ENCODE measurements around the gene KPNA6. TPM values are rescaled to one million over a fixed set of nuclear protein-coding genes. Genes with fewer than 3 reads are reported as not detected.

The KPNA6 gene
- polyA plus RNA-seq, 3 donors = 11.0 to 26.7 (median 20.2) TPM

DNA sequence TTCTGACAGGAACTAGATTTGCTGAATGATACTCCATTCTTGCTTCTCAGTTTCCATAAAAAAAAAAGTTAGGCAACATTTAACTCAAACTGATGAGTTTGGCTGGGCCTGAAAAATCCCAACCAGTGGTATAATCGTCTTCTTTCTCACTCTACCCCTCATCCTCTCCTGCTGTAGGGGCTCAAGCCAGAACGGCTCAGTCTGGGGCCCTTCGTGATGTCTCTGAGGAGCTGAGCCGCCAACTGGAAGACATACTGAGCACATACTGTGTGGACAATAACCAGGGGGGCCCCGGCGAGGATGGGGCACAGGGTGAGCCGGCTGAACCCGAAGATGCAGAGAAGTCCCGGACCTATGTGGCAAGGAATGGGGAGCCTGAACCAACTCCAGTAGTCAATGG lies 73.2 kb downstream of the KPNA6 start:
- Mint-ChIP-seq H3K36me3 (peaks cover 23 to 50% of the 10 kb centered on the region in 2 donors), H3K27ac (peak overlapping the region in 6 of 7 donors; percentile 46 to 97 (median 94)), H3K9me3 (no peaks in the 10 kb centered on the region), H3K4me1 (peaks cover 51% of the 10 kb centered on the region), H3K4me3 (peak overlapping the region; percentile 90 to 95), H3K27me3 (ENCODE audit: low read depth in 3 of 3) (peaks cover 0 to 2% (median 0%) of the 10 kb centered on the region in 3 donors)
- TF ChIP-seq, protein P1, sequence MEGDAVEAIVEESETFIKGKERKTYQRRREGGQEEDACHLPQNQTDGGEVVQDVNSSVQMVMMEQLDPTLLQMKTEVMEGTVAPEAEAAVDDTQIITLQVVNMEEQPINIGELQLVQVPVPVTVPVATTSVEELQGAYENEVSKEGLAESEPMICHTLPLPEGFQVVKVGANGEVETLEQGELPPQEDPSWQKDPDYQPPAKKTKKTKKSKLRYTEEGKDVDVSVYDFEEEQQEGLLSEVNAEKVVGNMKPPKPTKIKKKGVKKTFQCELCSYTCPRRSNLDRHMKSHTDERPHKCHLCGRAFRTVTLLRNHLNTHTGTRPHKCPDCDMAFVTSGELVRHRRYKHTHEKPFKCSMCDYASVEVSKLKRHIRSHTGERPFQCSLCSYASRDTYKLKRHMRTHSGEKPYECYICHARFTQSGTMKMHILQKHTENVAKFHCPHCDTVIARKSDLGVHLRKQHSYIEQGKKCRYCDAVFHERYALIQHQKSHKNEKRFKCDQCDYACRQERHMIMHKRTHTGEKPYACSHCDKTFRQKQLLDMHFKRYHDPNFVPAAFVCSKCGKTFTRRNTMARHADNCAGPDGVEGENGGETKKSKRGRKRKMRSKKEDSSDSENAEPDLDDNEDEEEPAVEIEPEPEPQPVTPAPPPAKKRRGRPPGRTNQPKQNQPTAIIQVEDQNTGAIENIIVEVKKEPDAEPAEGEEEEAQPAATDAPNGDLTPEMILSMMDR (IDR thresholded peaks at IDR 0.05) = no peak
- H3K9ac ChIP-seq (ENCODE audit: insufficient read depth, low read length, poor library complexity, severe bottlenecking) = no peak overlapping the region
- H3K27ac ChIP-seq (ENCODE audit: low read depth in 1 of 2, low read length in 2 of 2) = peak overlapping the region in 1 of 2 donors; percentile 55
- no peak overlapping the region for H2AFZ ChIP-seq (ENCODE audit: insufficient read depth, low read depth, low read length, poor library complexity, severe bottlenecking)
- H3K9me3 ChIP-seq (replicated peaks in 1 of 2; ENCODE audit: control insufficient read depth in 1 of 2, insufficient read depth in 1 of 2, low read length in 2 of 2) = no peaks in the 10 kb centered on the region
- peaks cover 35 to 41% of the 10 kb centered on the region in 2 donors for H3K4me1 ChIP-seq (ENCODE audit: control insufficient read depth in 1 of 2, insufficient read depth in 2 of 2, low read length in 2 of 2)
- no peaks in the 10 kb centered on the region for H3K27me3 ChIP-seq (ENCODE audit: control insufficient read depth in 2 of 2, insufficient read depth in 2 of 2, low read length in 2 of 2)
- intact Hi-C loops (cut with micrococcal nuclease) = loop anchor here in 1 of 2 donors (10.0 kb wide), 1 partner anchor 114 kb away; the partner anchor contains the start of gene HDAC1
- WGBS (ENCODE audit: insufficient coverage) = 95% methylated on average over 9 of the region's 9 CpGs
- peak overlapping the region in 1 of 3 experiments; percentile 77 for H3K4me3 ChIP-seq (replicated peaks in 1 of 3; ENCODE audit: low read depth in 2 of 3, low read length in 3 of 3)
- peaks cover 30 to 40% of the 10 kb centered on the region in 2 donors for H3K36me3 ChIP-seq (replicated peaks in 1 of 2; ENCODE audit: control insufficient read depth in 1 of 2, insufficient read depth in 2 of 2, low read length in 2 of 2)
- no peak for DNase-seq
- peaks cover 33% of the 10 kb centered on the region for H4K20me1 ChIP-seq (ENCODE audit: insufficient read depth, low read length)
- H3K79me2 ChIP-seq (ENCODE audit: insufficient read depth, low read length) = peaks cover 51% of the 10 kb centered on the region
- peak overlapping the region; percentile 86 for H3K4me2 ChIP-seq (replicated peaks; ENCODE audit: extremely low read depth, low read length, poor library complexity, severe bottlenecking)

DNA sequence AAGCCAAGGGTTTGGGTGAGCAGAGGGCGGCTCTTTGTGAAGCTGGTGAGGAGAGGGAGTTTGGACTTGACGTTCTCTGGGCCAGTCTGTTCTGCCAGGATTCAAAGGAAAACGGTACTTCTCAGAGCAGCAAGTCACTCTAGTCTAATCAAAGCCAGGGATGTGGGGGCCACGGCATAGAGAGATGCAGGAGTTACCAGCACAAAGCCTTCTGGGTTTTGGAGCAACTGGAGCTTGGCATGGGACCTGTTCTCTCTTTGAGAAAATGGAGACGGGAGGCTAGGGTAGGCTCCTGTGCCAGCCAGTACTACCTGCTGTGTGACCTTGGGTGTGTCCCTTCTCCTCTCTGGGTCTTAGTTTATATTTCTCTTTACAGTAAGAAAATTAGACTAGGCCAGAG lies 73.7 kb downstream of the KPNA6 start:
- Histone ChIP-seq H3K4me1 (ENCODE audit: control insufficient read depth in 1 of 2, insufficient read depth in 2 of 2, low read length in 2 of 2) (peaks cover 35 to 41% of the 10 kb centered on the region in 2 donors), H4K20me1 (ENCODE audit: insufficient read depth, low read length) (peaks cover 38% of the 10 kb centered on the region), H3K4me3 (replicated peaks in 1 of 3; ENCODE audit: low read depth in 2 of 3, low read length in 3 of 3) (peak overlapping the region in 1 of 3 experiments; percentile 4), H3K79me2 (ENCODE audit: insufficient read depth, low read length) (peaks cover 56% of the 10 kb centered on the region), H3K27ac (ENCODE audit: low read depth in 1 of 2, low read length in 2 of 2) (peak overlapping the region in 1 of 2 donors; percentile 55), H3K4me2 (replicated peaks; ENCODE audit: extremely low read depth, low read length, poor library complexity, severe bottlenecking) (peak overlapping the region; percentile 86), H3K9me3 (replicated peaks in 1 of 2; ENCODE audit: control insufficient read depth in 1 of 2, insufficient read depth in 1 of 2, low read length in 2 of 2) (no peaks in the 10 kb centered on the region), H3K9ac (ENCODE audit: insufficient read depth, low read length, poor library complexity, severe bottlenecking) (no peak overlapping the region), H3K36me3 (replicated peaks in 1 of 2; ENCODE audit: control insufficient read depth in 1 of 2, insufficient read depth in 2 of 2, low read length in 2 of 2) (peaks cover 35 to 45% of the 10 kb centered on the region in 2 donors), H2AFZ (ENCODE audit: insufficient read depth, low read depth, low read length, poor library complexity, severe bottlenecking) (no peak overlapping the region), H3K27me3 (ENCODE audit: control insufficient read depth in 2 of 2, insufficient read depth in 2 of 2, low read length in 2 of 2) (no peaks in the 10 kb centered on the region)
- Mint-ChIP-seq H3K4me1 (peaks cover 54% of the 10 kb centered on the region), H3K36me3 (peaks cover 28 to 55% of the 10 kb centered on the region in 2 donors), H3K4me3 (no peak overlapping the region), H3K27me3 (ENCODE audit: low read depth in 3 of 3) (peaks cover 0 to 2% (median 0%) of the 10 kb centered on the region in 3 donors), H3K9me3 (no peaks in the 10 kb centered on the region), H3K27ac (peak overlapping the region in 5 of 7 donors; percentile 56 to 97 (median 80))
- TF ChIP-seq, protein P1 (IDR thresholded peaks at IDR 0.05) = no peak
- intact Hi-C loops (cut with micrococcal nuclease) = loop anchor here in 1 of 2 donors (10.0 kb wide), 1 partner anchor 113 kb away; the partner anchor contains the start of gene HDAC1
- WGBS (ENCODE audit: insufficient coverage) = 100% methylated on average over 4 of the region's 5 CpGs
- DNase-seq = no peak
